ENCODE measurements around the gene CLIP1. TPM values are rescaled to one million over a fixed set of nuclear protein-coding genes. Genes with fewer than 3 reads are reported as not detected.
"Not testable (repeated sequence)": the region's sequence is repeated elsewhere in the genome, so short reads cannot be mapped to it uniquely, and the experiment has no call there.

CLIP1 gene
- total RNA-seq, 1 donor, result 25.9 TPM

DNA sequence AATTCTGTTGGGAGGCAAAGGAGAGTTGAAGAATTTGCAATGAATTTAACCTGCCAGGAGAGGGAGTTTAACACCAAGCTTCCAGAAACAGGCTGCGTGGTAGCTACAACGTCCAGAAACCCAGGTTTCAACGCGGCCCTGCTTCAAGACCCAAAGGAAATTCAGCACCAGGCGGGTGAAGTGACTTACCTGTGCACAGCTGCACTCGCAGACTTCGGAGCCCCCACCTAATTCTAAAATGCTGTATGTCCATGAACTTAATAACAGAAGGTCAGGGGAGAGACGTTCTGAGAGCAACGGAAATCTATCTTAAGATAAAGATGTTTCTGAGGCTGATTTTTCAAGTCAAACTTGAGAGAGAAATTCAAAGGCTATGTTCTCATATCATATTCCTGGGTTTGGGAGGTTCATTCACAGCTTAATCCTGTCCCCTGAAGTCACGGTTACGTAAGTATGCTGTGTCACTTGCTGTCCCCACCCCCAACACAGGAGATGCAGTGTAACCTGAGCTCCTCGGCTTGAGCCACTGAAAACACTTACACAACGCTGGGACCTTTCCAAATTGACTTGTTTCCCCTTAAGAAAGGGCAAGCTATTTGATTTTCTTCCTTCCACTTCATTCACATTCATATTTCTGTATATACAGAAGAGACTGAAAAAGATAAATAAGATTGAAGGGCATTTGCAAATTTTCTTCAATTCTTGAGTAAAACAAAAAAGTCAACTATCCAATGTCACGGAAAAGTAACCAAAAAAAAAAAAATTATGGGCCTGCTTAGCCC is 22.7 kb downstream of the CLIP1 start:
- DNase-seq (ENCODE audit: low read depth in 2 of 3, low spot score in 2 of 3), result peak in 2 of 3 donors; percentile 74 to 81

DNA sequence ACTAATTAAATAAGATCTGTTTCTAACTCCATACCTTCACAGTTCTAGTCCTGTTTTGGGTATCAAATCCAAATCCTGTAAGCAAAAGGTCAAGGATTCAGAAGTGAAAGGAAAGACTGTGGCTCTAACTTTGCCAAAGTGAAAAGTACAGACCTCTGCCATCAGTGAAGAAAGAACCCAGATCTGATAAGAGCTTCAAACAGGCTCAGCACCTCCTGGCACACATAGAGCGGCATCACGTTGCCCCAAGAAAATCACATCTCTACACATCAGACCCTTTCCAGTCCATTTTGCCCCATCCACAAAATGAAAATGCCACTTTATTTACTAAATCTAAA is 23.2 kb downstream of the CLIP1 start:
- no peak for DNase-seq (ENCODE audit: low read depth in 2 of 3, low spot score in 2 of 3)

DNA sequence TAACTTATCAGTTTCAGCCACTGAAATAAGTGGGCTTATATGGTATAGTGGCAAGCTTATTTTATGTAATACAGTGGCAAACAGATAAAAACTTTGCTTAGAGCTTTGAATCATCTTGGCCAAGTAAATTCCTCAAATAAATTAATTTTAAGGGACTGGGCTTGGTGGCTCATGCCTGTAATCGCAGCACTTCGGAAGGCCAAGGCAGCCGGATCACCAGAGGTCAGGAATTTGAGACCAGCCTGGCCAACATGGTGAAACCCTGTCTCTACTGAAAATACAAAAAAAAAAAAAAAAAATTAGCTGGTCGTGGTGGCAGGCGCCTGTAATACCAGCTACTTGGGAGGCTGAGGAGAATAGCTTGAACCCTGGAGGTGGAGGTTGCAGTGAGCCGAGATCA is 24.5 kb downstream of the CLIP1 start:
- not testable (repeated sequence) for DNase-seq (ENCODE audit: low read depth in 2 of 3, low spot score in 2 of 3)

DNA sequence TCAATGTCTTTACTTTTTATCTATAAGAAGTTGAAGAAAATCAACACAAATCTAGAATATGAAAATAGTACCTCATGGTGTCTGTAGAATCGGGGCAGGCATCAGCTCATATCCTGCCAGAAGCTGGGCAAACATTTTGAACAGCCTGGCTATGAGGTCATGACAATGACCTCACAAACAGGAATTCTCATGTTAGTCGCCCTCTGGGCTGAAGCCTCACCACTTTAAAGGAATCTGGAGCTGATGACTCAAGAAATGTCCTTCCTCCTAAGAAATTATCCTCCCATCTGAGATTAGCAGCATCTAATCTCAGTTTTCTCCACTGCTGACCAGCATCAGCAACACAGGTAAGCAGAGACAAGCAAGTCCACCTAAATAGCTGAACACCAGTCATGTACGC is 27.1 kb downstream of the CLIP1 start:
- DNase-seq (ENCODE audit: low read depth in 2 of 3, low spot score in 2 of 3), result no peak

DNA sequence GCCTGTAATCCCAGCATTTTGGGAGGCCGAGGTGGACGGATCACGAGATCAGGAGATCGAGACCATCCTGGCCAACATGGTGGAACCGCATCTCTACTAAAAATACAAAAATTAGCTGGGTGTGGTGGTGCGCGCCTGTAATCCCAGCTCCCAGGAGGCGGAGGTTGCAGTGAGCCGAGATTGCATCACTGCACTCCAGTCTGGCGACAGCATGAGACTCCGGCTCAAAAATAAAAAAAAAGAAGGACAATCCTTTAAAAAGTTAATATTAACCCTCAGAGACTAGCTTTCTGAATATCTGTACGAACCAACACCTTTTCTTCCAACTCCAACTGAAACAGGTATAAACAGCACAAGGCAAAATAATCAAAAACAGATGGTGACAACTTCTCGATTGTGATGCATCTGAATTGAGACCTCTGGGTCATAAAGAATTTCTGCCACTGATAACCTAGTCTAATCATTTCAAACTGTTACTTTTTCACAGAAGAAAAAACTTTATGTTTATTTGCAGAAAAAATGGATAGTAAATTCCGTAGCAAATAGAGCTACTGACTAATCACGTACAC is 27.8 kb downstream of the CLIP1 start:
- no peak for DNase-seq (ENCODE audit: low read depth in 2 of 3, low spot score in 2 of 3)

DNA sequence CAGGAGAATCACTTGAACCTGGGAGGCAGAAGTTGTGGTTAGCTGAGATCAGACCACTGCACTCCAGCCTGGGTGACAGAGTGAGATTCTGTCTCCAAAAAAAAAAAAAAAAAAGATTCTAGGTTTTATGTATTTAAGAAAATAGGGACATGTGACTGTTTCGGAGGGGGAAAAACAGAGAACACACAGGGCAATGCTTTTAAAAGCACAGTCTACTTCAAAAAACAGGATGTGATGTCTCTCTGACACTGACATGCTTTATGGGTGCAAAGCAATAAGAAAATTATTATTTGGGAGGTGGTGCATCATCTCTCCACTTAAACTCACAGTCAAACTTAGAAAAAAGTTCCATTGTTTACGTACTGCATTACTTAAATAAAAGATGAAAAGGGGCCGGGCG is 28.7 kb downstream of the CLIP1 start:
- DNase-seq (ENCODE audit: low read depth in 2 of 3, low spot score in 2 of 3), result peak in 1 of 3 donors; percentile 31

DNA sequence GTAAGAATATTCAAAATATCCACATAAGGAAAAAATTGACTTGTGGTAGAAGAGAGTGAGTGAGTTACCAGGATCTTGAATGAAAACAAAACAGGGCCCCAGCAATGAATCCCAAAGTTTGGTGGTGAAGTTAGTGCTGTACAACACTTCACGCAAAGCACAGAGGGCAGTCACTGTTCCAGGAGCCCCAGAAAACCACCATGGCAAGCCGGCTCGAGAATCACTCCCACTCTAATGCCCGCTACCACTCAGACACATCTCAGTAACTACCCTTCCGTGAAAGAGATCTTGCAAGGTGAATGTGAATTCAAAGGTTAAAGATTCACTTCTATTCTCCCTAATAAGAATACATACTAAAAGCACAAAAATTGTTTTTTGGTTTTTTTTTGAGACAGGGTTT is 30.1 kb downstream of the CLIP1 start:
- no peak for DNase-seq (ENCODE audit: low read depth in 2 of 3, low spot score in 2 of 3)

DNA sequence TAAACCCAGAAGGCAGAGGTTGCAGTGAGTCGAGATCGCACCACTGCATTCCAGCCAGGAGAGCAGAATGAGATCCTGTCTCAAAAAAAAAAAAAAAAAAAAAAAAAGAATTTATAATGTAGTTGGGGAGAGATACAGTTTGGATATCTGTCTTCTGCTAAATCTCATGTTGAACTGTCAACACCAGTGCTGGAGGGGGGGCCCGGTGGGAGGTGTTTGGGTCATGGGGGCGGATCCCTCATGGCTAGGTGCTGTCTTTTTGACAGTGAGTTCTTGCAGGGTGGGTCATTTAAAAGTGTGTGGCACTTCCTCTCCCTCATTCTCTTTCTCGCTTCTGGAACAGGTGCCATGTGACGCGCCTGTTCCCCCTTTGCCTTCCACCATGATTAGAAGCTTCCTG is 32.8 kb downstream of the CLIP1 start:
- no peak for DNase-seq (ENCODE audit: low read depth in 2 of 3, low spot score in 2 of 3)

DNA sequence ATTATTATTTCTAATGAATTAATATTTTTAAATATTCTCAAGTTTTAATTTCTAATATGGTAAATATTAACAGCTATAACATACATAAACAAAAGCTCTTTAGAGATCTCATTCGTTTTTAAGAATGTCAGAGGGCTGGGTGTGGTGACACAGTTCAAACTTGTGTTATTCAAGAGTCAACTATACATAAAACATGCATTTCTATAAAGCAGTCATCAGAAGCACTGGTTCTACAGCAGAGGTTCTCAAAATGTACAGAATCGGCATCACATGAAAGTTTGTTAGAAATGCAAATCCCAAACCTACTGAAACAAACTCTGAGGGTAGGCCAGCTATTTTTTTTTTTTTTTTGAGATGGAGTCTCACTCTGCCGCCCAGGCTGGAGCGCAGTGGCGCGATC is 34.6 kb downstream of the CLIP1 start:
- DNase-seq (ENCODE audit: low read depth in 2 of 3, low spot score in 2 of 3), result no peak

DNA sequence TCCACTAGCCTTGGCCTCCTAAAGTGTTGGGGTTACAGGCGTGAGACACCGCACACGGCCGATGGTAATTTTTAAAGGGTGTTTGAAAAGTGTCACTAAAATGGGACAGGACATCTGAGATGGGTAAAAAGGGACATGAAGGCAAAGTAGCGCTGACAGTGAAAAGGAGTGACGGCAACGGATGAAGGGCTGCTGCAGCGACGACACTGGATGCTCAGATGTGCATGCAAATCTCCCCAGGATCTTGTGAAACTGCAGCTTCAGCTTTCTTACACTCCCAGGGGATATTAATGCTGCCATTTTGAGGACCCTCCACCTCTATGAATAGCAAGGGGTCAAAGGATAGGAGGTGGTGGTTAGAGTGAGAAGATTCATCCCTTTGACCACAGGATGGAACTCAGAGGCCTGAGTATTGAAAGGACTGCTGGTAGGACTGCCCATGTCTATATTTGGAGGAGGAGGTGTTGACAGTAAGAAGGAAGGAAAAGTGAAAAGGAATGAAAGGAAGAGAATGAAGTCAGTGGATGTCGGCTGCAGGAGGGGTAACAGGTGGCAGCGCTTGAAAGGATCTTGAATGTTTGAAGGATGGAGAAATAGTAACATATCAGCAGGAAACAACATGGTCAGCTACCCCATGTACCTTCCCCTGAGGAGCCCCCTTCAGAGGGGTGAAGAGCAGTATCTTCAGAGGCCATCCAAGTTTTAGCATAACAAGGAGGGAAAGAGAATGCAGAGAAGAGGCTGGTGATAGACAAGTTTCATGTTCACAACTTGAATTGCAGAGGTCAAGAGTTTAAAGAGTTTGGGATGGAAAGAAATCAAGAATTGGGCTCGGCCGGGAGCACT is 37.1 kb downstream of the CLIP1 start:
- DNase-seq (ENCODE audit: low read depth in 2 of 3, low spot score in 2 of 3), result no peak

DNA sequence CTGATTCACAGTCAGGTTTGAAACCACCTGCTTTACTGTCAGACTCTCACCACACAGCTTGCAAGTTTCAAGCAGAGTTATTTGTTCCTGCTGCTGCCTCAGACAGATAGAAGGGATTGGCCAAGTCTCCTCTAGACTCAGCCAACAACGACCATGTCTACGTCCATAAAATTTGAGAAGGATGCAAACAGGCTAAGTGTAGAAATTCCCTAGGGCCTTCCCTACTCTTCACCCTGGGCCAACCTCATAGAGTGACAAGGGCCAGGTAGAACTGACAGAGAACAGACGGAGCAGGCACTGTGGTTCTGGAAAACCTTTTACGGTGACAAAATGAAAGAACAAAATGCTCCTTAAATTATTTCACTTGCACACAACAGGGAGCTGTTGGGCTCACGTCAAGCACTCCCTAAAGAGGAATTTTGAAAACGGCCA is 39.5 kb downstream of the CLIP1 start:
- no peak for DNase-seq (ENCODE audit: low read depth in 2 of 3, low spot score in 2 of 3)

DNA sequence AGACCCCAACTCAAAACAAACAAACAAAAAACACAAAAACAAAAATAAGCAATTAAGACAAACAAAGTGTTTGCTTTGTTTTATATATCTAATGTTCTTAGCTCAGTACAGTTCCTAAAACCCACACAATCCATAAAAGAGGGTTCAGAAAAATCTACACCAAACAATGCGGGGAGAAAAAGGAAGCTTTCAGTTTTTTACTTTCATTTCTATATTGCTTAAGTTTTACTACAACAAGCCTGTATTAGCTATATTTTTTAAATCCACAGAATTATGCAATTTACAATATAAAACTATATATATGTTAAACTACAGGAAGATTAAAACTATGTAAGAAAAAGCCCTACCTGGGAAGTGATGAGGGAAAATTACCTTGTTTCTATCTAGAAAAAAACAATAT is 41.4 kb downstream of the CLIP1 start:
- DNase-seq (ENCODE audit: low read depth in 2 of 3, low spot score in 2 of 3), result peak in 1 of 3 donors; percentile 17

DNA sequence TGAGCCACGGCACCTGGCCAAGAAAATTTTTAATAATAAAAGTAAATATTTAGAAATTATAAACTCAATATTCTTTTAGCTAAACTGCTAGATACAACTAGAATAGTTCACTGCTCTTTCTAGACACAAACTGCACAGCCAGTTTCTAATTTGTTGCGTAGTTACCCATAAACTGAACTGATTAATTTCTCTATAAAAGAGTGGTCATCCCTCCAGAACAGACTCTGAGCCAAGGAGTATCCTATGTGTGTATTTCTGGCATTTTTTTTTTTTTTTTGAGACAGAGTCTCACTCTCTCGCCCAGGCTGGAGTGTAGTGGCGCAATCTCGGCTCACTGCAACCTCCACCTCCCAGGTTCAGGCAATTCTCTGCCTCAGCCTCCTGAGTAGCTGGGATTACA is 45.7 kb downstream of the CLIP1 start:
- DNase-seq (ENCODE audit: low read depth in 2 of 3, low spot score in 2 of 3), result not testable (repeated sequence)

DNA sequence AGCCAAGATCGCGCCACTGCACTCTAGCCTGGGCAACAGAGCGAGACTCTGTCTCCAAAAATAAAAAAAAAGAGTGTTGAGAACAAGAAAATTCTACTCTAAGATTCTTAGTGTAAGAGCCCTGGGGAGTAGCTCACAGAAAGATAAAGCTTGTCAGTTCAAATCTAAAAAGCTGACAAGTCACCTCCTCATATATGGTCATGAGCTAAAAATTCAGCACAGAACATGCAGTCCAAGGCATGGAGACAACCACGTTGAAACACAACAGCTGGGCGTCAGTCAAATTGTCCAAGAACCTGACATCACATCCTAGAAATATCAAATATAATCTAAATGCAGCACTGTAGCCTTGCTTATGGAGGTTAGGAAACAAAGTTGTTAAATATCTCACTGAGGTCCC is 47.8 kb downstream of the CLIP1 start:
- DNase-seq (ENCODE audit: low read depth in 2 of 3, low spot score in 2 of 3), result no peak

DNA sequence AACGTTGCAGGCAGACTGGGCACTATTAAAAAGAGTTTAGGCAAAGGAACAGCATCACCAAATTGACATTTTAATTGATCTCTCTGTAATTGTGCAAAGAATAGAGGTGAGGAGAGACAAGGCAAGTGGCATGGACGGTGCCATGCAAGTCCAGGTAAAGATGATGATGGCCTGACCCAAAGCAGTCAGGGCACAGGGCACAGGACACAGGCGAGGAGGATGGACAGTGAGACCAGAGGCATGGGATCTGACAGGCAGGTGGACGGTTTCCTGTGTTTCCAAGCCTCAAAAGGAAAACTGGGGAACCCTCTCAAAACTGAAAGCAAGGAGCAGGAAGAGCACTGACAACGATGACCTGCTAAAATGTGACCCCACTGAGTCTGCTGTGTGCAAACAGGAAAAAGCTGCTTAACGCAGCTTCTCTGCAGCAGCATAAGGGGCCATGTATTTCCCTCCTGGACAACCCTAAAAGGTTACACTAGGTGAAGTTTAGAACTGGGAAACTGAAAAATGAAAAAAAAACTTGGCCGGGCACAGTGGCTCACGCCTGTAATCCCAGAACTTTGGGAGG is 50.9 kb downstream of the CLIP1 start:
- peak in 1 of 3 donors; percentile 25 for DNase-seq (ENCODE audit: low read depth in 2 of 3, low spot score in 2 of 3)

DNA sequence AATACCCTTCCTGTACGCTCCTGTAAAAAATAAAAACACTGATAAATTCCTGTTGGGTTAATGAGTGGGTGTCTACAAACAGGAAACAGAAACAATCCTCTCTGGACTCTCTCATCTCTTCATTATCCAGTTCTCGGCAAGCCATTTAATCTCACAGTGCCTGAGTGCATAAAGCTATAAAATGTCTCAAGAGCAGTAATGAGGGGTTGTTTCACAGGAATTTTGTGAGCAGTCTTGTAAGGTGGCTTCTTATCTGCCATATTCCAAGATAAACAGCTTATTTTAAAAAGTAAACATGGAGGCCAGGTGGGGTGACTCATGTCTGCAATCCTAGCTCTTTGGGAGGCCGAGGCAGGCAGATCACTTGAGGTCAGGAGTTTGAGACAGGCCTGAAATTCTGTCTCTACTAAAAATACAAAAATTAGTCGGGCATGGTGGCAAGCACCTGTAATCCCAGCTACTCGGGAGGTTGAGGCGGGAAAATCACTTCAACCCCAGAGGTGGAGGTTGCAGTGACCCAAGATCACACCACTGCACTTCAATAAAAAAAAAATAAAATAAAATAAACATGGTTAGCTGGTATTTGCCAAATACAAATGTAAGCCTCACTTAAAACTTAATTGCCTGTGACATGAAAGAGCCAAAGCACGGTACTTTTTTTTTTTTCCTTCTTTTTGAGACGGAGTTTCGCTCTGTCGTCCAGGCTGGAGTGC is 54.0 kb downstream of the CLIP1 start:
- no peak for DNase-seq (ENCODE audit: low read depth in 2 of 3, low spot score in 2 of 3)

DNA sequence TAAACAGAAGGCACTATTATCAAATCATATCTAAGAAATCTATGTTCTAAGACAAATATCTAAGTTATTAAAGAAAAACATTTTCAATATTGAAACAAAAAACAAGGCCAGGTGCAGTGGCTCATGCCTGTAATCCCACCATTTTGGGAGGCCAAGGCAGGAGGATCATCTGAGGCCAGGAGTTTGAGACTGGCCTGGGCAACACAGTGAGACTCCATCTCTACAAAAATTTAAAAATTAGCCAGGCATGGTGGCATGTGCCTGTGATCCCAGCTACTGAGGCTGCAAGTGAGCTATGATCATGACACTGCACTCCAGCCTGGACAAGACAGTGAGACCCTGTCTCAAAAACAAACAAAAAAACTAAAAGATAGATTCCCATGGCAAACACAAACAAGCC is 54.8 kb downstream of the CLIP1 start:
- DNase-seq (ENCODE audit: low read depth in 2 of 3, low spot score in 2 of 3), result not testable (repeated sequence)

DNA sequence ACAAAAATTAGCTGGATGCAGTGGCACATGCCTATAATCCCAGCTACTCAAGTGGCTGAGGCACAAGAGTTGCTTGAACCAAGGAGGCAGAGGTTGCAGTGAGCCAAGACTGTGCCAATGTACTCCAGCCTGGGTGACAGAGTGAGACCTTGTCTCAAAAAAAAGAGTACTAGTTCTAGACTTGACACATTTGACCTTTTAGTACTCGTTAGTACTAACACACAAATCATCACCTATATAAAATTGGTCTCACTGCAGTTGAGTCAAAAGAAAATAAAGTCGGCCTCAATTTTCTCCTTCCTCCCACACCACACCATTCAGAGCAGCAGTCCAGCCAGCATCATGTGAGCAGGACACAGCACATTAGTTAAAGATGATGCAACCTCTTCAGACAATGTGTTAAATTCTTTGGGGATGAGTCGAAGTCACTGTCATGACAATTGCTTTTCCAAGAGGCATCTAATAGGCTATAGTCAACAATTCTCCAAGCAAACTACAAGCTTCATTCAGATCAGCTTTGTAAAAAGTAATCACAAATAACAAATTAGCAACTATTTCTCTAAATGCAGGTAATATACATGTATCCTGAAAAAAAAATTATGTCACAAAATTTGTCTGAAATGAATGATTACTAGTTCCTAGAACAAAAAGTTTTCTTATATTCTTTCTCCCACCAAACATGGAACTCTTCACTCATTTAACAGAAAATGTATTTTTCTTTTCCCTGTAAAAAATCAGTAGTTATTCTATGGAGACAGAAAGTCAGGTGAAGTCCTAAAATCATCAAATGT is 55.6 kb downstream of the CLIP1 start:
- no peak for DNase-seq (ENCODE audit: low read depth in 2 of 3, low spot score in 2 of 3)

DNA sequence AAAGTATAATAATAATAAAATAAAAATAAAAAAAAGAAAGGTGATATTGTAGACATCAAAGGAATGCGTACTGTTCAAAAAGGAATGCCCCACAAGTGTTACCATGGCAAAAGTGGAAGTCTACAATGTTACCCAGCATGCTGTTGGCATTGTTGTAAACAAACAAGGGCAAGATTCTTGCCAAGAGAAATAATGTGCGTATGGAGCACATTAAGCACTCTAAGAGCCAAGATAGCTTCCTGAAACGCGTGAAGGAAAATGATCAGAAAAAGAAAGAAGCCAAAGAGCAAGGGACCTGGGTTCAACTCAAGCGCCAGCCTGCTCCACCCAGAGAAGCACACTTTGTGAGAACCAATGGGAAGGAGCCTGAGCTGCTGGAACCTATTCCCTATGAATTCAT is 57.2 kb downstream of the CLIP1 start:
- not testable (repeated sequence) for DNase-seq (ENCODE audit: low read depth in 2 of 3, low spot score in 2 of 3)

DNA sequence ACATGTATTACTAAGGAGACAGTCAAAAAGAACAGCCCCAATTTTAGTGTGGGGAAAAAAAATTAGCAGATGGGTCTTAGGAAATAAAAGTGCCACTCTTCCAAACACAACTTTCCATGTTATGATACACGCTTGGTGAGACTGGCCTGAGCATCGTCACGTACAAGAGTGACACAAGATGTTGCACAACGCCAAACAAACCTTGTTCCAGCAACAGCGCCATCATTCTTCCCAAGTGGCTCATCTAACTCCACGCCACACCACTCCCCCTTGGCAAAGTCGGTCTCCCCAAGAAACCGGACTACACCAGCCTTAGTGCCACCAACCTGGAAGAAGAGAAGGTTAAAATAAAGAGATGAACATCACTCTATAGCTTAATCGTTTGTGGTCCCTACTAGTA is 58.7 kb downstream of the CLIP1 start:
- DNase-seq (ENCODE audit: low read depth in 2 of 3, low spot score in 2 of 3), result no peak
